SK-N-SH (cell line): ENCODE results near the gene CCDC28A. TPM values are rescaled to one million over a fixed set of nuclear protein-coding genes. Genes with fewer than 3 reads are reported as not detected.

Experiments
- CTCF ChIA-PET: fragments of 300-600, 350-600 bp; formaldehyde crosslinking; extraction: SDS; loops from one replicate; lab custom pipeline; 2021; lab: Yijun Ruan, JAX
- POLR2A ChIA-PET: fragments of 350-600 bp; sonication (Branson Sonifier 250); formaldehyde crosslinking; extraction: SDS; loops from one replicate; lab custom pipeline; 2020; ENCODE audit warnings: antibody characterized with exemption, inconsistent platforms; lab: Yijun Ruan, JAX
- DNase-seq: peaks from one replicate; pipeline ENCODE4 v3.0.0; 2012
- H2AFZ ChIP-seq: fragments of 200-600 bp; sonication (generic); 2 replicates; pipeline ENCODE4 v1.8.1; 2016; ENCODE audit warnings: antibody characterized with exemption, mild to moderate bottlenecking, low read depth
- H3F3A ChIP-seq: fragments of 200-600 bp; sonication (generic); replicated peaks from 2 replicates; pipeline ENCODE3; 2016; ENCODE audit warnings: antibody characterized with exemption, mild to moderate bottlenecking; ENCODE audit not compliant: insufficient read depth
- H3K27ac ChIP-seq, 2 experiments: fragments of 200-500 bp in 1 of 2; fragments of 200-600 bp in 1 of 2; sonication (Bioruptor generic) in 1 of 2; sonication (generic), shearing (Covaris generic) in 1 of 2; 2 replicates each; pipeline versions ENCODE4 v1.5.1 to v1.6.1; 2014 to 2016; ENCODE audit warnings: low read depth in 2 of 2, inconsistent platforms in 1 of 2, low read length in 1 of 2, mild to moderate bottlenecking in 1 of 2, mixed read lengths in 1 of 2
- H3K27me3 ChIP-seq: fragments of 200-600 bp; sonication (generic), shearing (Covaris generic); 2 replicates; pipeline ENCODE4 v1.6.1; 2016; ENCODE audit warnings: mixed run types; ENCODE audit not compliant: insufficient read depth
- H3K36me3 ChIP-seq, 2 experiments: fragments of 200-500 bp in 1 of 2; fragments of 200-600 bp in 1 of 2; sonication (Bioruptor generic) in 1 of 2; sonication (generic) in 1 of 2; replicated peaks in 1 of 2; 2 replicates each; pipeline versions ENCODE3 to v1.5.1; 2014 to 2016; ENCODE audit warnings: low read length in 1 of 2, mild to moderate bottlenecking in 1 of 2; ENCODE audit not compliant: insufficient read depth in 2 of 2, control insufficient read depth in 1 of 2
- H3K4me1 ChIP-seq, 2 experiments: fragments of 200-500 bp in 1 of 2; fragments of 200-600 bp in 1 of 2; sonication (Bioruptor generic) in 1 of 2; sonication (generic), shearing (Covaris generic) in 1 of 2; 2 replicates each; pipeline versions ENCODE4 v1.5.1 to v1.6.1; 2014 to 2016; ENCODE audit warnings: low read depth in 1 of 2, low read length in 1 of 2, mixed run types in 1 of 2; ENCODE audit not compliant: insufficient read depth in 2 of 2, control insufficient read depth in 1 of 2
- H3K4me2 ChIP-seq: fragments of 200-600 bp; sonication (generic), shearing (Covaris generic); 2 replicates; pipeline ENCODE4 v1.6.1; 2017; ENCODE audit warnings: mixed run types
- H3K4me3 ChIP-seq, 2 experiments: fragments of 200-500 bp in 1 of 2; fragments of 200-600 bp in 1 of 2; sonication (Bioruptor generic) in 1 of 2; sonication (generic), shearing (Covaris generic) in 1 of 2; 2 replicates each; pipeline versions ENCODE4 v1.5.1 to v1.8.1; 2014 to 2016; ENCODE audit warnings: low read depth in 2 of 2, inconsistent platforms in 1 of 2, low read length in 1 of 2, mild to moderate bottlenecking in 1 of 2, mixed read lengths in 1 of 2, moderate library complexity in 1 of 2
- H3K79me2 ChIP-seq: fragments of 200-600 bp; sonication (generic); 2 replicates; pipeline ENCODE4 v1.8.1; 2017; ENCODE audit warnings: mild to moderate bottlenecking; ENCODE audit not compliant: insufficient read depth
- H3K9ac ChIP-seq: fragments of 200-600 bp; sonication (generic); 2 replicates; pipeline ENCODE4 v1.6.1; 2017; ENCODE audit warnings: mixed run types
- H3K9me2 ChIP-seq: fragments of 200-600 bp; sonication (generic); 2 replicates; pipeline ENCODE4 v1.6.1; 2017; ENCODE audit warnings: mixed run types
- H3K9me3 ChIP-seq: fragments of 200-600 bp; sonication (generic); 2 replicates; pipeline ENCODE4 v1.6.1; 2017; ENCODE audit warnings: mixed run types, mild to moderate bottlenecking, moderate library complexity
- H4K20me1 ChIP-seq: fragments of 200-600 bp; sonication (generic); 2 replicates; pipeline ENCODE4 v1.6.1; 2017; ENCODE audit warnings: mild to moderate bottlenecking, mixed run types; ENCODE audit not compliant: insufficient read depth
- CHD2 ChIP-seq: fragments of 150-350 bp; IDR thresholded peaks from 2 replicates; pipeline ENCODE4 v1.6.1; 2018; ENCODE audit warnings: low read length; ENCODE audit not compliant: partially characterized antibody
- CTCF ChIP-seq: fragments of 200-600 bp; sonication (generic); IDR thresholded peaks from 2 replicates; pipeline ENCODE4 v1.6.1; 2017; ENCODE audit warnings: antibody characterized with exemption, mild to moderate bottlenecking, moderate library complexity
- ELF1 ChIP-seq: IDR thresholded peaks from 2 replicates; pipeline ENCODE4 v1.4.0; 2012
- EP300 ChIP-seq, 2 experiments: IDR thresholded peaks; 2 replicates each; pipeline versions ENCODE4 v1.4.0 to v1.6.1; 2012; ENCODE audit warnings: borderline replicate concordance in 1 of 2, low read depth in 1 of 2, low read length in 1 of 2
- FOSL2 ChIP-seq: IDR thresholded peaks from 2 replicates; pipeline ENCODE4 v1.4.0; 2012; ENCODE audit warnings: low read depth, mild to moderate bottlenecking, moderate library complexity, borderline replicate concordance
- FOXJ3 ChIP-seq: sonication (generic); formaldehyde crosslinking; IDR thresholded peaks from 2 replicates; pipeline ENCODE4 v1.5.1; 2020; ENCODE audit warnings: mild to moderate bottlenecking, missing genetic modification reagents
- MAX ChIP-seq: IDR thresholded peaks from 2 replicates; pipeline ENCODE4 v1.4.0; 2012; ENCODE audit warnings: low read depth
- MEF2A ChIP-seq: IDR thresholded peaks from 2 replicates; pipeline ENCODE4 v1.4.0; 2012; ENCODE audit warnings: low read depth, borderline replicate concordance
- NFIC ChIP-seq: IDR thresholded peaks from 2 replicates; pipeline ENCODE4 v1.4.0; 2012; ENCODE audit warnings: borderline replicate concordance
- NRF1 ChIP-seq: IDR thresholded peaks from 2 replicates; pipeline ENCODE4 v1.6.1; 2012; ENCODE audit warnings: low read depth, mild to moderate bottlenecking, low read length
- REST ChIP-seq: IDR thresholded peaks from 2 replicates; pipeline ENCODE4 v1.6.1; 2012; ENCODE audit warnings: mild to moderate bottlenecking, low read depth, low read length, moderate library complexity
- TEAD4 ChIP-seq: IDR thresholded peaks from 2 replicates; pipeline ENCODE4 v1.4.0; 2012; ENCODE audit warnings: mild to moderate bottlenecking, borderline replicate concordance; ENCODE audit not compliant: insufficient read depth
- USF2 ChIP-seq: fragments of 150-350 bp; IDR thresholded peaks from 2 replicates; pipeline ENCODE4 v1.6.1; 2017; ENCODE audit warnings: antibody characterized with exemption, low read length, low read depth, borderline replicate concordance
- YY1 ChIP-seq: IDR thresholded peaks from 2 replicates; pipeline ENCODE4 v1.4.0; 2012; ENCODE audit warnings: low read depth, mild to moderate bottlenecking
- ZBTB33 ChIP-seq: IDR thresholded peaks from 2 replicates; pipeline ENCODE4 v1.4.0; 2012; ENCODE audit warnings: low read depth, borderline replicate concordance
- WGBS: methylation state at CpG from one replicate; pipeline ENCODE4 v1.1.6; 2017; ENCODE audit warnings: low lambda C conversion rate; 5-methylcytosine and 5-hydroxymethylcytosine counted together
- polyA plus RNA-seq, 3 experiments: library from polyadenylated mRNA; depleted of rRNA; stranded (reverse); fragments of >200 nt; gene quantifications; 2 replicates each; pipeline ENCODE4 v1.2.3, GENCODE V29; 2012

The CCDC28A gene
- polyA plus RNA-seq, 1 of the 3 experiments (the other 2 are of a cell fraction), result 11.4 TPM

- CTCF ChIA-PET, result interaction anchor here (0.9 kb wide), 1 partner anchor 553 kb away, joined by 4 read pairs; no protein-coding TSS in a partner anchor
- no peaks in the 10 kb centered on the region for H3K79me2 ChIP-seq
- POLR2A ChIA-PET, result no interaction called here
These were observed 38.3 kb downstream of the CCDC28A start for GRCh38 chr6:138811866-138812265.

More at GRCh38 chr6:138811866-138812265, 38.3 kb downstream of the CCDC28A start:
- no peak overlapping the region for H3K9ac ChIP-seq
- no peak for DNase-seq
- no peak overlapping the region for H3K27ac ChIP-seq
- H3K9me3 ChIP-seq, result no peaks in the 10 kb centered on the region
- TF ChIP-seq USF2, result no peak
- no peak for TF ChIP-seq NFIC
- TF ChIP-seq ELF1, result no peak
- TF ChIP-seq ZBTB33, result no peak
- no peak for TF ChIP-seq YY1
- no peak for TF ChIP-seq TEAD4
- TF ChIP-seq MEF2A, result no peak
- TF ChIP-seq REST, result no peak
- no peak for TF ChIP-seq CHD2
- no peak for TF ChIP-seq EP300 (IDR thresholded peaks at IDR 0.05; ENCODE audit: borderline replicate concordance in 1 of 2, low read depth in 1 of 2, low read length in 1 of 2)
- no peak for TF ChIP-seq FOXJ3 (CRISPR knock-in tag)
- TF ChIP-seq NRF1, result no peak
- no peak for TF ChIP-seq CTCF
- no peak for TF ChIP-seq MAX
- TF ChIP-seq FOSL2, result no peak
- H3K4me2 ChIP-seq, result no peak overlapping the region
- H4K20me1 ChIP-seq, result no peaks in the 10 kb centered on the region
- no peaks in the 10 kb centered on the region for H3K9me2 ChIP-seq
- no peaks in the 10 kb centered on the region for H3K36me3 ChIP-seq
- no peak overlapping the region for H2AFZ ChIP-seq
- WGBS, result 48% methylated on average over 3 of the region's 3 CpGs
- H3K27me3 ChIP-seq, result no peaks in the 10 kb centered on the region
- no peak overlapping the region for H3K4me3 ChIP-seq
- no peaks in the 10 kb centered on the region for H3F3A ChIP-seq
- H3K4me1 ChIP-seq, result no peaks in the 10 kb centered on the region; a peak in 1 of 4 replicates
